GM18511 (cell line): ENCODE data around the gene UPF2.

Source experiments
- ATAC-seq: cut with Tn5 transposase; IDR thresholded peaks from one replicate; pipeline ENCODE4 v1.9.1; 2021; ENCODE audit warnings: mild to moderate bottlenecking, moderate library complexity; ENCODE audit not compliant: unreplicated experiment

UPF2 gene

GRCh38 chr10:11870900-11871400 lies 171.7 kb downstream of the UPF2 start:
- ATAC-seq, result no peak

GRCh38 chr10:11870461-11870780 lies 172.2 kb downstream of the UPF2 start:
- no peak for ATAC-seq
